Measurements from ENCODE around the gene CTNNA3. TPM values are rescaled to one million over a fixed set of nuclear protein-coding genes. Genes with fewer than 3 reads are reported as not detected.

CTNNA3 gene
- total and polyA plus RNA-seq, 3 donors from 2014 or later, result 17.8 to 19.4 (median 18.3) TPM

DNA sequence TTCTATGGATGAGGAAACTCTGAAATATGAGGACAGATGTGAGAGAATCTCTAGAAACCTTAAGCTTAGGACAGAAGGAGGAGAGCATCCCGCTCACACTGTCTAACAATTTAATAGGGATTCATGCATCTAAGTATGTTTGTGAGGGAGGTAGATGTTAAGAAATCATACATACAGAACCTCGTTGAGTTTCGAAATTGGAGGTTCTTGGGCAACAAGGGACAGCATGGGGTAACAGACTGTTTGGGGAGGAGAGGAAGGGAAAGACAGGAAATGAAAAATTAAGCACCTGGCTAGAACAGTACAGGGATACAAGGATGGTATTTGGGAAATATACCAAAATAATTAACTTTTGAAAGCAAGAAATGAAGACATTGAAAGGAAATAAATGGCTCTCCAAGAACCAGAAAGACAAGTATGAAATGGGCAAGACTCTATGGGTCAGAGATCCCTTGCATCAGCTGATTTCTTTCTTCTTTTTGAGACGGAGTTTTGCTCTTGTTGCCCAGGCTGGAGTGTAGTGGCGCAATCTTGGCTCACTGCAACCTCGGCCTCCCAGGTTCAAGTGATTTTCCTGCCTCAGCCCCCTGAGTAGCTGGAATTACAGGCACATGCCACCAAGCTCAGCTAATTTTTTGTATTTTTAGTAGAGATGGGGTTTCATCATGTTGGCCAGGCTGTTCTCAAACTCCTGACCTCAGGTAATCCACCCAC is 207.9 kb downstream of the CTNNA3 start:
- no peaks in the 10 kb centered on the region for H3K27me3 ChIP-seq
- H3K9me3 ChIP-seq, result no peaks in the 10 kb centered on the region
- intact Hi-C loops (cut with DNase I; ENCODE audit: low total_unique reads), result no loop called here
- H3K27ac ChIP-seq, result no peak overlapping the region
- H3K4me1 ChIP-seq, result no peaks in the 10 kb centered on the region
- H3K36me3 ChIP-seq (ENCODE audit: low read depth, missing control alignments), result no peaks in the 10 kb centered on the region
- DNase-seq, result no peak
- no peak overlapping the region for H3K4me3 ChIP-seq
- WGBS, 2 donors, result 88 to 89% methylated on average over 6 of the region's 6 CpGs
- no peak for TF ChIP-seq POLR2A (IDR thresholded peaks at IDR 0.05)
- TF ChIP-seq, protein P1, sequence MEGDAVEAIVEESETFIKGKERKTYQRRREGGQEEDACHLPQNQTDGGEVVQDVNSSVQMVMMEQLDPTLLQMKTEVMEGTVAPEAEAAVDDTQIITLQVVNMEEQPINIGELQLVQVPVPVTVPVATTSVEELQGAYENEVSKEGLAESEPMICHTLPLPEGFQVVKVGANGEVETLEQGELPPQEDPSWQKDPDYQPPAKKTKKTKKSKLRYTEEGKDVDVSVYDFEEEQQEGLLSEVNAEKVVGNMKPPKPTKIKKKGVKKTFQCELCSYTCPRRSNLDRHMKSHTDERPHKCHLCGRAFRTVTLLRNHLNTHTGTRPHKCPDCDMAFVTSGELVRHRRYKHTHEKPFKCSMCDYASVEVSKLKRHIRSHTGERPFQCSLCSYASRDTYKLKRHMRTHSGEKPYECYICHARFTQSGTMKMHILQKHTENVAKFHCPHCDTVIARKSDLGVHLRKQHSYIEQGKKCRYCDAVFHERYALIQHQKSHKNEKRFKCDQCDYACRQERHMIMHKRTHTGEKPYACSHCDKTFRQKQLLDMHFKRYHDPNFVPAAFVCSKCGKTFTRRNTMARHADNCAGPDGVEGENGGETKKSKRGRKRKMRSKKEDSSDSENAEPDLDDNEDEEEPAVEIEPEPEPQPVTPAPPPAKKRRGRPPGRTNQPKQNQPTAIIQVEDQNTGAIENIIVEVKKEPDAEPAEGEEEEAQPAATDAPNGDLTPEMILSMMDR (IDR thresholded peaks at IDR 0.05), result no peak

DNA sequence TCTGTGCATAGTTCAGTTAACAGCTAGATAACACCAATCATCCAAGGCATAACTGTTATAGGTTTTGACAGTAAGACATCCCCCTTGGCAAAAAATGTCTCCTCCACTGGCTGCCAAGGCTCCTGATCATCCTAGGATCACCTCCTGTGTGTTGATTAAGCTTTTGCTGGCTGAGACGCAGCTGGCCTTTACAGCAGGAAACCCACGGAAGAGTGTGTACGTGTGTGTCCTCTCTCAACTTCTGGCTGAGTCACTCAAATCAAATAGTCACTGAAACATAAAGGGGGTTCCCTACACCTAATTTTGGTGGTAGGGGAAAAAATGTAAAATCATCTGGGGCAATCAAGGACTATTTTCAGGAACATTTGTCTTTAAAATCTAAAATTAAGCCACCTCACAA is 208.8 kb downstream of the CTNNA3 start:
- Histone ChIP-seq H3K27ac (no peak overlapping the region), H3K4me3 (no peak overlapping the region), H3K9me3 (no peaks in the 10 kb centered on the region), H3K27me3 (no peaks in the 10 kb centered on the region), H3K4me1 (no peaks in the 10 kb centered on the region), H3K36me3 (ENCODE audit: low read depth, missing control alignments) (no peaks in the 10 kb centered on the region)
- no peak for DNase-seq
- intact Hi-C loops (cut with DNase I; ENCODE audit: low total_unique reads), result no loop called here
- WGBS, 2 donors, result 58 to 81% methylated on average over 3 of the region's 3 CpGs
- TF ChIP-seq, protein P1 (IDR thresholded peaks at IDR 0.05), result no peak
- TF ChIP-seq POLR2A (IDR thresholded peaks at IDR 0.05), result no peak

DNA sequence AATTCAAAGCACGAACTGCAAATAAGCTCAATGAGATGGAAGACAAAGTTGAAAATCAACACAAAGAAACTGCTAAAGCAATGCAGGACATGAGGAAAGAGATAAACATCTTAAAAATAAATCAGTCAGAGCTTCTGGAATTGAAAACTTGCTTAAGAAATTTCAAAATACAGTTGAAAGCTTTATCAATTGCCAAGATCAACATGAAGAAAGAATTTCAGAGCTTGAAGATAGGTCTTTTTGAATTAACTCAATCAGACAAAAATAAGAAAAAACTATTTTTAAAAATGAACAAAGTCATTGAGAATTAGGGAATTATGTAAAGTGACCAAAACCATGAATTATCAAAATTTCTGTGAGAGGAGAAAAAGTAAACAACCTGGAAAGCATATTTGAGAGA is 218.1 kb downstream of the CTNNA3 start:
- H3K4me1 ChIP-seq, result no peaks in the 10 kb centered on the region
- H3K27me3 ChIP-seq, result no peaks in the 10 kb centered on the region
- TF ChIP-seq POLR2A (IDR thresholded peaks at IDR 0.05), result no peak
- TF ChIP-seq, protein P1 (IDR thresholded peaks at IDR 0.05), result no peak
- H3K4me3 ChIP-seq, result no peak overlapping the region
- no peaks in the 10 kb centered on the region for H3K9me3 ChIP-seq
- WGBS, 2 donors, result 89 to 100% methylated on average over 1 of the region's 1 CpG
- DNase-seq, result no peak
- no peak overlapping the region for H3K27ac ChIP-seq
- intact Hi-C loops (cut with DNase I; ENCODE audit: low total_unique reads), result no loop called here
- no peaks in the 10 kb centered on the region for H3K36me3 ChIP-seq (ENCODE audit: low read depth, missing control alignments)

DNA sequence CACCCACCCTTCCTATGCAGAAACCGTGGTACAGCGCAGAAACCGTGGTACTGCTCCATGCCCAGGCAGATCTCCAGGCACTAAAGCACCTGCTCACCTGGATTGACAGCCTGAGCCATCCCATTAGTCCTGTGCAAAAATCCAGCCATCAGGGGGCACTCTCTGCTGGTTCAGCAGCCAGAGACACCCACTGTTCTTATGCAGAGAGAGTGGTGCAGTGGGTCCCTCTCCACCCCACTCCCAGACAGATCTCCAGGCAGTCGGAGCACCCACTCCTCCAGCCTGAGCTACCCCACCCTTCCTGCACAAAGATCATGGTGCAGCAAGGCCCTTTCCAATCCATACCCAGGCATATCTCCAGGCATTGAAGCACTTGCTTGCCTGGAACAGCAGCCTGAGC is 219.8 kb downstream of the CTNNA3 start:
- TF ChIP-seq POLR2A (IDR thresholded peaks at IDR 0.05), result no peak
- TF ChIP-seq, protein P1 (IDR thresholded peaks at IDR 0.05), result no peak
- DNase-seq, result no peak
- 89 to 91% methylated on average over 4 of the region's 4 CpGs for WGBS, 2 donors
- Histone ChIP-seq H3K27me3 (no peaks in the 10 kb centered on the region), H3K27ac (no peak overlapping the region), H3K4me1 (no peaks in the 10 kb centered on the region), H3K9me3 (no peaks in the 10 kb centered on the region), H3K36me3 (ENCODE audit: low read depth, missing control alignments) (no peaks in the 10 kb centered on the region), H3K4me3 (no peak overlapping the region)
- intact Hi-C loops (cut with DNase I; ENCODE audit: low total_unique reads), result no loop called here

Data from testis (tissue), 3 donors.